ENCODE measurements around the gene UBE2E1.

UBE2E1 gene

DNA sequence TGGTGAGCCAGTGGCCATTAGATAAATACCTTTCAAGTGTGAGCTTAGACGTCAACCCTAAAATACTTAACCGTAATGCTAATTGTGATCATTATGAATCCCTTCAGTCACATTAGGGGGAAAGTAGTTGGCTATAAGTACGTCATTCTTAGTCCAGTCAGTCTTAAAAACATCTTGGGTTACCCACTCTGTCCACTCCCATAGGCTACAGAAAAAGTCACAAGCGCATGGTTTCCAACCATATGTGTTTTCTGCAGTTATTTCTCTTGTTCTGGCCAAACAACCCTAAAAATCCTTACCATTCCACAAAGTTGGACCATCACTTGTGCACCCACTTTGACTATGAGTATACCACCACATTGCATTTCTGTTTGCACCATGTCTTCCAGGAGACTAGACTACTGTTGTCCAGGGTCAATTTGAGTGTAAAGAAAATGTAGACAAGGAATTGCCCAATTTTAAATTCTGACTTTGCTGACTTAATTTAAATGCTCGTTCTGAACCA is 114.4 kb downstream of the UBE2E1 start:
- DNase-seq, result no peak

DNA sequence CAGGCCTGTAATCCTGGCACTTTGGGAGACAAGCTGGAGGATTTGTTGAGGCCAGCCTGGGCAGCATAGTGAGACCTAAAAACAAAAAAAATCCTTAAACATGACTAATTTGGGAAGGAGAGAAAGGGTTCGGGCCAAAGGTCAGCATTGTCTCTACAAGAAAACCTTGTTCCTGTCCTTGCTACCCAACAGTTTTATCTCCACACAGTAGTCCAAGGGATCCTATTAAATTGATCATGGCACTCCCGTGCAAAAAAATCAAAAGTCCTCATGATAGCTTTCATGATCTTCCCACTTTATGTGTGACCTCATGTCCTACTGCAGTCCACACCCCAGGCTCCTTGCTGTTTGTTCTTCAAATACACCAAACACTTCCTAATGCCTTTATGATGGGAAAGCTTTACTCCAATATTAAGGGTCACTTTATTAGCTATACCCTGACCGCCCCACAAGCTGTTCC is 115.3 kb downstream of the UBE2E1 start:
- DNase-seq, result no peak

DNA sequence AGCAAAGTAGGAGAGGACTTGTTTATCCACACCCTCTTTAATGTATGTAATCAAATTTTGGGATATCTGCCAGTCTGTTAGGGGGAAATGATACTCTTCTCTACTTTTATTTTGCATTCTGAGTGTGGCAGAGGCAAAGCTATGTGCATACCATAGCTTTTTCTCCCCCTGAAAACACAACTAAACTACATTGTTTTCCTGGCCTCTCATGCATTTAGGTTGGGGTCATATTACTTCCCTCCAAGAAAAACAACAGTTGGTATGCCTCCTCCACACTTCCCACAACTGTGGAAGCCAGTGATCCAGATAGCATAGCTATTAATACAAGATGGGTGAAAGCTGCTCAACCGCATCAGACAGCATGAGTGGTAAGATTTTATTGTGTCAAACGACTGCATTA is 118.0 kb downstream of the UBE2E1 start:
- DNase-seq, result no peak

DNA sequence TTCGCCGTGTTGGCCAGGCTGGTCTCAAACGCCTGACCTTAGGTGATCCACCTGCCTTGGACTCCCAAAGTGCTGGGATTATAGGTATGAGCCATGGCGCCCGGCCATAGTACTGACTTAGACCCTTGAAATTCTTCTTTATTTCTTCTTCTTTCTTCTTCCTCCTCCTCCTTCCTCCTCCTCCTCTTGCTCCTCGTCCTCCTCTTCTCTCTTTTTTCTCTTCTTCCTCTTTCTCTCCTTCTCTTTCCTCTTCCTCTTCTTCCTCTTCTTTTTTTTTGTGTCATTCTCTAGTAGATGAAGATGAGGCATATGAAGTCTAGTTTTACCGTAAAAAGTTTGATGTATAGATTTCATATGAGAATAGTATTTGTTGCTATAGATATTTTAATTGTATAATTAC is 120.5 kb downstream of the UBE2E1 start:
- DNase-seq, result no peak

DNA sequence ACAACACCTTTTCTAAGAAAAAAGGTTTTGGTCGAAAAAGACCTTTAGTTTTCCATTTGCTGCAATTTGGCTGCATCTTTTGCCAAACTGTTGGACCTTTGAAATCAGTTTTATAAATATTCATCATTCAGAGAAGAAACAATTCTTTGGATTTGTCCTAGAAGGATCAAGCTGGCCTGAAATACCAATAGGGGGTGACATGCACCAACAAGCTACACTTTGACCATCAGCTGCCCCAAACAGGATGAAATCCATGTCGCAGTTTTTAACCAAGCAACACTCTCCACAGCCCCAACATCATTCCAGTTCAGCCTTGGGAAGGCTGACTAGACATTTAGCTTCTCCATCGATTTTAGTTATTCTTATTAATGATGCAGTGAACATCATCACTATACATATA is 121.0 kb downstream of the UBE2E1 start:
- no peak for DNase-seq

- no peak for DNase-seq
Observed at GRCh38 chr3:23928524-23928923, 122.8 kb downstream of the UBE2E1 start.

DNA sequence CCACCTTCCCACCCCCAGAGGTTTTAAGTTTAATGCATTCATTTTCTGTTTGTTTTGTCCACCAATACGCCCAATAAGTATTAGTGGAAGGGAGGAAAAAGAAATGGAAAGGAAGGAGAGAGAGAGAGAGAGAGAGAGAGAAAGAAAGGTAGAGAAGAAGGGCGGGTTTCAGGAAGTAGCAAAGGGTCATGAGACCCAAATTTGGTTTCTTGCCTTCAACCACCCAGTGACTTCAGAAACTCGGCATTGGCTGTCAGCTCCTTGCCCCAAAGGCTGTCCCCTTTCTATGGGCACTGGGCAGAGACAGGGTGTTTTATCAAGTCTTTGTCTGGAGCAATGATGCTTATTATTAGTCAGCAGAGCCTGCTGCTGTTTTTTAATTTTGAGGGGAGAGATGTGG is 125.8 kb downstream of the UBE2E1 start:
- no peak for DNase-seq

GRCh38 chr3:23932571-23932970 is 126.8 kb downstream of the UBE2E1 start:
- no peak for DNase-seq

GRCh38 chr3:23934253-23934652 is 128.5 kb downstream of the UBE2E1 start:
- no peak for DNase-seq

DNA sequence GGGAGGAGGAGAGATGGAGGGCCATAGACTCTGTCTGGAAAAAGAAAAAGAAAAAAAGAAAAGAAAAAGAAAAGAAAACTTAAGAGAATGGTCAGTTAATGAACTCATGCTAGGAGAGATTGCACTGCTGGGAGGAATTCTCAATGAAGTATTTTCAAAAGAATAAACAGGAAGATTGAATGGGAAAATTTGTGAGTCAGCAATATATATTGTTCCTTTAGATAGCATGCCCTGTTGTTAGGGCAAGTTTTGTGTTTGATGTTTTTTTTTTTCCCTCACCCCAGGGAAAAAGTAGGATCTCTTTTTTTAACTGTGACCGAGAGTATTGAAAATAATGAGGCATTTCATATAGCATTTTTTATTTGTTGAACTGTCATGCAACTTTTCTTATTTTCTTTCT is 131.5 kb downstream of the UBE2E1 start:
- DNase-seq, result no peak

- DNase-seq, result no peak
Observed at GRCh38 chr3:23938688-23939087, 132.9 kb downstream of the UBE2E1 start.

- no peak for DNase-seq
Observed at GRCh38 chr3:23940775-23941174, 135.0 kb downstream of the UBE2E1 start.
